ENCODE measurements around the gene FLYWCH1. TPM values are rescaled to one million over a fixed set of nuclear protein-coding genes. Genes with fewer than 3 reads are reported as not detected.

Gene FLYWCH1
- total and polyA plus RNA-seq, 9 of the 15 experiments (the other 6 are each of a cell fraction or from before 2014, with no cell fraction given) = 0.18 to 33.6 (median 11.3) TPM

GRCh38 chr16:2980227-2981176 is 68.8 kb downstream of the FLYWCH1 start, which contains the start of gene PKMYT1 (continued):
- peak; percentile 69; the same call in 1 of the 2 replicates for TF ChIP-seq ZNF583 (CRISPR knock-in tag; IDR thresholded peaks at IDR 0.05)
- TF ChIP-seq CEBPZ (IDR thresholded peaks at IDR 0.05; ENCODE audit: borderline replicate concordance, low read depth, low read length) = no peak
- TF ChIP-seq E2F5 (CRISPR knock-in tag; IDR thresholded peaks at IDR 0.05) = no peak; the same call in 1 of the 2 replicates
- TF ChIP-seq TAF7 (tag; IDR thresholded peaks at IDR 0.05) = no peak
- TF ChIP-seq MLX (CRISPR knock-in tag; conservative IDR thresholded peaks at IDR 0.05) = no peak
- no peak for TF ChIP-seq MCM3 (IDR thresholded peaks at IDR 0.05)
- no peak; the same call in 1 of the 2 replicates for TF ChIP-seq POLR2H (tag; IDR thresholded peaks at IDR 0.05; ENCODE audit: low read depth)
- TF ChIP-seq MTF1 (CRISPR knock-in tag; IDR thresholded peaks at IDR 0.05; ENCODE audit: borderline replicate concordance) = no peak
- TF ChIP-seq SRSF1 (IDR thresholded peaks at IDR 0.05; ENCODE audit: low read depth, low read length) = no peak
- no peak for TF ChIP-seq SMAD3 (CRISPR knock-in tag; conservative IDR thresholded peaks at IDR 0.05)
- TF ChIP-seq RBM39 (optimal IDR thresholded peaks at IDR 0.05; ENCODE audit: low read depth, low read length) = peak; percentile 51
- no peak for TF ChIP-seq ETV6 (IDR thresholded peaks at IDR 0.05; ENCODE audit: borderline replicate concordance in 1 of 2, low read depth in 2 of 2, low read length in 1 of 2)
- TF ChIP-seq ETV6 (CRISPR knock-in tag; IDR thresholded peaks at IDR 0.05; ENCODE audit: borderline replicate concordance) = no peak; the same call in 1 of the 2 replicates
- TF ChIP-seq ZNF253 (CRISPR knock-in tag; conservative IDR thresholded peaks at IDR 0.05) = no peak
- TF ChIP-seq ATF6 (CRISPR knock-in tag; IDR thresholded peaks at IDR 0.05) = 0 out of 2 replicates have a peak, but pooled peaks have one; percentile 41
- TF ChIP-seq MECOM (CRISPR knock-in tag; IDR thresholded peaks at IDR 0.05) = no peak
- TF ChIP-seq SREBF2 (CRISPR knock-in tag; IDR thresholded peaks at IDR 0.05) = no peak
- TF ChIP-seq ZNF830 (CRISPR knock-in tag; IDR thresholded peaks at IDR 0.05) = no peak
- peak in 1 of 3 experiments; percentile 43 for TF ChIP-seq YY1 (IDR thresholded peaks at IDR 0.05; ENCODE audit: borderline replicate concordance in 1 of 3, control insufficient read depth in 1 of 3, extremely low read depth in 1 of 3, insufficient read depth in 3 of 3, insufficient read length in 1 of 3, insufficient replicate concordance in 2 of 3, low read depth in 1 of 3, low read length in 2 of 3)

Measured in K562 (cell line).